Right lobe of liver (tissue), 6 donors: ENCODE data around the gene C12orf56. TPM values are rescaled to one million over a fixed set of nuclear protein-coding genes. Genes with fewer than 3 reads are reported as not detected.

Source experiments
- ATAC-seq, 4 donors: fragments of 200-7000 bp; cut with Tn5 transposase; one replicate each; pipeline ENCODE4 v1.9.1; 2020; ENCODE audit warnings: mild to moderate bottlenecking in 4 of 4, moderate library complexity in 4 of 4
- DNase-seq, 3 donors: peaks; one replicate each; pipeline ENCODE4 v3.0.0-alpha.2; 2020
- H3K27ac ChIP-seq, 3 donors: fragments of 200-600 bp; one replicate each; pipeline ENCODE4 v1.8.0; 2022
- H3K27me3 ChIP-seq, 2 donors: fragments of 200-600 bp; one replicate each; pipeline ENCODE4 v1.8.0; 2022
- H3K36me3 ChIP-seq, 4 donors: fragments of 200-600 bp; sonication (generic) in 1 of 4; one replicate each; pipeline versions ENCODE4 v1.5.1 to v1.8.0; 2017 to 2022; ENCODE audit warnings: control low read depth in 1 of 4
- H3K4me1 ChIP-seq, 4 donors: fragments of 200-600 bp; sonication (generic) in 1 of 4; one replicate each; pipeline versions ENCODE4 v1.5.1 to v1.8.0; 2017 to 2022; ENCODE audit warnings: control low read depth in 1 of 4
- H3K4me3 ChIP-seq, 3 donors: fragments of 200-600 bp; one replicate each; pipeline ENCODE4 v1.8.0; 2022
- H3K9me3 ChIP-seq, 4 donors: fragments of 200-600 bp; sonication (generic) in 1 of 4; one replicate each; pipeline versions ENCODE4 v1.5.1 to v1.8.0; 2017 to 2022; ENCODE audit warnings: control low read depth in 1 of 4
- CTCF ChIP-seq, 4 donors: fragments of 200-600 bp in 3 of 4; fragments of 450-650 bp in 1 of 4; IDR thresholded peaks; one replicate each; pipeline versions ENCODE4 v1.5.1 to v1.8.0; 2016 to 2022; ENCODE audit warnings: antibody characterized with exemption in 4 of 4, mild to moderate bottlenecking in 2 of 4
- POLR2A ChIP-seq: fragments of 450-650 bp; IDR thresholded peaks from one replicate; pipeline ENCODE4 v1.6.1; 2017; ENCODE audit warnings: antibody characterized with exemption, mild to moderate bottlenecking
- WGBS: methylation state at CpG from one replicate; pipeline ENCODE4 v1.1.6; 2018; ENCODE audit warnings: low coverage, low lambda C conversion rate; ENCODE audit not compliant: insufficient coverage; ENCODE audit errors: missing lambda C conversion rate; 5-methylcytosine and 5-hydroxymethylcytosine counted together
- intact Hi-C, 2 donors: fragments of 100-400 bp; cut with DNase I; formaldehyde crosslinking; loops; one replicate each; pipeline versions ENCODE4 v1.11.2 to v1.14.1; 2022
- total RNA-seq, 6 experiments: library from RNA; depleted of rRNA in 2 of 6; stranded (reverse); fragments of >200 nt in 2 of 6; fragmentation: NEBNext Ultra II Directional in 3 of 6; extraction: Animal tissue kit (Norgen Biotek cat#: 25700) in 3 of 6; gene quantifications; one replicate each; pipeline versions ENCODE4 v1.1.0 to v1.2.4, GENCODE V29; 2016 to 2023
- donor health status: DM: no; HTN: yes; CAD: no.
- donor health status: DM: no; HTN: no; CAD: no.
- donor health status: DM: no; HTN: no; CAD: no.
- donor health status: DM: no; HTN: yes; CAD: no.
- donor health status: DM: no; HTN: yes; CAD: no.

The C12orf56 gene
- total RNA-seq, 6 experiments from 2014 or later, result not detected

GRCh38 chr12:64413884-64414283, 23.3 kb upstream of the C12orf56 start:
- WGBS, result 78% methylated on average over 2 of the region's 2 CpGs
- intact Hi-C loops, result no loop called here
- ATAC-seq (no peak), DNase-seq (no peak)
- TF ChIP-seq CTCF (IDR thresholded peaks at IDR 0.05), result no peak
- no peak for TF ChIP-seq POLR2A
- no peak overlapping the region for H3K4me3 ChIP-seq
- no peaks in the 10 kb centered on the region for H3K27me3 ChIP-seq
- peaks cover 7 to 90% (median 48%) of the 10 kb centered on the region in 4 donors for H3K36me3 ChIP-seq
- no peaks in the 10 kb centered on the region for H3K9me3 ChIP-seq
- H3K4me1 ChIP-seq, result peaks cover 0 to 4% (median 0%) of the 10 kb centered on the region in 4 donors
- H3K27ac ChIP-seq, result no peak overlapping the region

- DNase-seq (no peak), ATAC-seq (no peak)
- no peaks in the 10 kb centered on the region for H3K27me3 ChIP-seq
- peaks cover 0 to 18% (median 3%) of the 10 kb centered on the region in 4 donors for H3K4me1 ChIP-seq
- TF ChIP-seq CTCF (IDR thresholded peaks at IDR 0.05) (no peak), POLR2A (no peak)
- H3K27ac ChIP-seq, result no peak overlapping the region
- no peak overlapping the region for H3K4me3 ChIP-seq
- no peaks in the 10 kb centered on the region for H3K9me3 ChIP-seq
- WGBS, result 84% methylated on average over 2 of the region's 2 CpGs
- peaks cover 7 to 76% (median 42%) of the 10 kb centered on the region in 4 donors for H3K36me3 ChIP-seq
- intact Hi-C loops, result no loop called here
Measured at GRCh38 chr12:64412459-64412858, 21.9 kb upstream of the C12orf56 start.

- 100% methylated on average over 2 of the region's 2 CpGs for WGBS
- no peak for DNase-seq
- H3K27ac ChIP-seq, result no peak overlapping the region
- ATAC-seq, result no peak
- no peak for TF ChIP-seq POLR2A
- TF ChIP-seq CTCF (IDR thresholded peaks at IDR 0.05), result no peak
- H3K4me1 ChIP-seq, result peaks cover 0 to 23% (median 3%) of the 10 kb centered on the region in 4 donors
- no peaks in the 10 kb centered on the region for H3K27me3 ChIP-seq
- no peak overlapping the region for H3K4me3 ChIP-seq
- peaks cover 7 to 66% (median 36%) of the 10 kb centered on the region in 4 donors for H3K36me3 ChIP-seq
- intact Hi-C loops, result no loop called here
- H3K9me3 ChIP-seq, result no peaks in the 10 kb centered on the region
Measured at GRCh38 chr12:64411427-64411826, 20.9 kb upstream of the C12orf56 start.

GRCh38 chr12:64407342-64408223, 17.0 kb upstream of the C12orf56 start:
- no peak for DNase-seq
- Histone ChIP-seq H3K27ac (no peak overlapping the region), H3K4me3 (no peak overlapping the region), H3K36me3 (peaks cover 0 to 28% (median 16%) of the 10 kb centered on the region in 4 donors), H3K9me3 (no peaks in the 10 kb centered on the region), H3K4me1 (peaks cover 0 to 33% (median 11%) of the 10 kb centered on the region in 4 donors), H3K27me3 (no peaks in the 10 kb centered on the region)
- intact Hi-C loops, result no loop called here
- 78% methylated on average over 9 of the region's 9 CpGs for WGBS
- no peak for ATAC-seq
- no peak for TF ChIP-seq POLR2A
- TF ChIP-seq CTCF (IDR thresholded peaks at IDR 0.05), result no peak
